ENCODE measurements around the gene NPLOC4. TPM values are rescaled to one million over a fixed set of nuclear protein-coding genes. Genes with fewer than 3 reads are reported as not detected.

The NPLOC4 gene
- total RNA-seq, 1 donor from 2014 or later: 44.1 TPM

- Histone ChIP-seq H2AFZ (replicated peaks) (peak within 1 kb of the TSS; percentile 68), H3K4me1 (peaks cover 13% of the 10 kb centered on the region), H3F3A (ENCODE audit: low read depth) (peaks cover 17% of the 10 kb centered on the region), H3K4me2 (peak within 1 kb of the TSS; percentile 97), H3K27me3 (no peaks in the 10 kb centered on the region), H3K79me2 (ENCODE audit: low read depth) (peaks cover 49% of the 10 kb centered on the region), H3K27ac (peak within 1 kb of the TSS; percentile 74), H3K4me3 (peak within 1 kb of the TSS; percentile 99), H3K36me3 (peaks cover 6% of the 10 kb centered on the region), H4K20me1 (ENCODE audit: low read depth) (peaks cover 3% of the 10 kb centered on the region), H3K9ac (peak within 1 kb of the TSS; percentile 90), H3K9me3 (ENCODE audit: low read depth) (no peaks in the 10 kb centered on the region)
- Mint-ChIP-seq H3K4me3 (peak within 1 kb of the TSS; percentile 96), H3K36me3 (peaks cover 9% of the 10 kb centered on the region), H3K27ac (peak within 1 kb of the TSS; percentile 88), H3K9me3 (no peaks in the 10 kb centered on the region), H3K4me1 (peaks cover 21% of the 10 kb centered on the region), H3K27me3 (ENCODE audit: insufficient read depth, low read depth) (peaks cover 3% of the 10 kb centered on the region)
- no peak for TF ChIP-seq CTCF (IDR thresholded peaks at IDR 0.05)
- no peak for TF ChIP-seq EZH2 (IDR thresholded peaks at IDR 0.05)
- TF ChIP-seq EZH2phosphoT487 (IDR thresholded peaks at IDR 0.05): no peak
- DNase-seq (ENCODE audit: low spot score): peak; percentile 98
These were observed 29.7 kb upstream of the NPLOC4 start, which contains the start of the genes CCDC137 and OXLD1 for GRCh38 chr17:81666342-81667191. Gene CCDC137 (plus strand): TSS chr17:81666737. CDS start chr17:81666767, 30 bp downstream. Gene OXLD1 (minus strand): TSS chr17:81666605. CDS start chr17:81666577, 28 bp downstream.

GRCh38 chr17:81666092-81666341, 29.1 kb upstream of the NPLOC4 start:
- H3K79me2 ChIP-seq (ENCODE audit: low read depth): peaks cover 49% of the 10 kb centered on the region
- TF ChIP-seq EZH2phosphoT487 (IDR thresholded peaks at IDR 0.05): no peak
- TF ChIP-seq EZH2 (IDR thresholded peaks at IDR 0.05): no peak
- no peak for TF ChIP-seq CTCF (IDR thresholded peaks at IDR 0.05)

GRCh38 chr17:81665205-81666091, 28.5 kb upstream of the NPLOC4 start:
- H3K4me1 ChIP-seq: peaks cover 13% of the 10 kb centered on the region
- peak overlapping the region; percentile 69 for H3K9ac ChIP-seq
- H3K27ac Mint-ChIP-seq: peak overlapping the region; percentile 88
- H3K36me3 Mint-ChIP-seq: peaks cover 6% of the 10 kb centered on the region
- H4K20me1 ChIP-seq (ENCODE audit: low read depth): peaks cover 3% of the 10 kb centered on the region
- no peaks in the 10 kb centered on the region for H3K27me3 ChIP-seq
- H3K27me3 Mint-ChIP-seq (ENCODE audit: insufficient read depth, low read depth): peaks cover 3% of the 10 kb centered on the region
- H3K9me3 Mint-ChIP-seq: no peaks in the 10 kb centered on the region
- peak overlapping the region; percentile 96 for H3K4me3 Mint-ChIP-seq
- H3K79me2 ChIP-seq (ENCODE audit: low read depth): peaks cover 49% of the 10 kb centered on the region
- H3K4me2 ChIP-seq: peak overlapping the region; percentile 97
- H3K4me1 Mint-ChIP-seq: peaks cover 21% of the 10 kb centered on the region
- H3K4me3 ChIP-seq: peak overlapping the region; percentile 99
- H3K9me3 ChIP-seq (ENCODE audit: low read depth): no peaks in the 10 kb centered on the region
- DNase-seq (ENCODE audit: low spot score): peak; percentile 23
- peaks cover 6% of the 10 kb centered on the region for H3K36me3 ChIP-seq
- no peak for TF ChIP-seq EZH2phosphoT487 (IDR thresholded peaks at IDR 0.05)
- no peak for TF ChIP-seq EZH2 (IDR thresholded peaks at IDR 0.05)
- TF ChIP-seq CTCF (IDR thresholded peaks at IDR 0.05): no peak
- H2AFZ ChIP-seq (replicated peaks): peak overlapping the region; percentile 53
- peaks cover 17% of the 10 kb centered on the region for H3F3A ChIP-seq (ENCODE audit: low read depth)
- no peak overlapping the region for H3K27ac ChIP-seq

More at GRCh38 chr17:81666092-81666341, 29.1 kb upstream of the NPLOC4 start:
- H3K9me3 ChIP-seq (ENCODE audit: low read depth): no peaks in the 10 kb centered on the region
- Mint-ChIP-seq H3K36me3 (peaks cover 6% of the 10 kb centered on the region), H3K27ac (peak overlapping the region; percentile 88), H3K9me3 (no peaks in the 10 kb centered on the region), H3K4me3 (peak overlapping the region; percentile 96), H3K27me3 (ENCODE audit: insufficient read depth, low read depth) (peaks cover 3% of the 10 kb centered on the region), H3K4me1 (peaks cover 21% of the 10 kb centered on the region)
- peaks cover 6% of the 10 kb centered on the region for H3K36me3 ChIP-seq
- peak overlapping the region; percentile 53 for H2AFZ ChIP-seq (replicated peaks)
- peak overlapping the region; percentile 97 for H3K4me2 ChIP-seq
- DNase-seq (ENCODE audit: low spot score): peak; percentile 81
- peak overlapping the region; percentile 3 for H3K27ac ChIP-seq
- H3F3A ChIP-seq (ENCODE audit: low read depth): peaks cover 17% of the 10 kb centered on the region
- H4K20me1 ChIP-seq (ENCODE audit: low read depth): peaks cover 3% of the 10 kb centered on the region
- peaks cover 13% of the 10 kb centered on the region for H3K4me1 ChIP-seq
- H3K4me3 ChIP-seq: peak overlapping the region; percentile 99
- no peaks in the 10 kb centered on the region for H3K27me3 ChIP-seq
- peak overlapping the region; percentile 69 for H3K9ac ChIP-seq

Measured in neural progenitor cell (in vitro differentiated cells).